GM23338 (cell line): ENCODE results near the gene FKBP1B. TPM values are rescaled to one million over a fixed set of nuclear protein-coding genes. Genes with fewer than 3 reads are reported as not detected.

ENCODE experiments used
- ATAC-seq: fragments of 200-7000 bp; cut with Tn5 transposase; 3 replicates; pipeline ENCODE4 v1.9.1; 2020
- DNase-seq: peaks from one replicate; pipeline ENCODE4 v3.0.0-alpha.2; 2015; ENCODE audit warnings: low spot score
- H2AFZ ChIP-seq: fragments of 200-600 bp; sonication (generic); 2 replicates; pipeline ENCODE4 v1.8.0; 2016; ENCODE audit warnings: antibody characterized with exemption, mild to moderate bottlenecking, moderate library complexity
- H3F3A ChIP-seq: fragments of 200-600 bp; sonication (generic); replicated peaks from 2 replicates; pipeline ENCODE4 v1.8.0; 2017; ENCODE audit warnings: antibody characterized with exemption, mixed run types, low read depth
- H3K27ac ChIP-seq: fragments of 200-600 bp; sonication (generic); 2 replicates; pipeline ENCODE4 v1.6.1; 2016; ENCODE audit warnings: low read depth
- H3K27me3 ChIP-seq: fragments of 200-600 bp; sonication (generic); 2 replicates; pipeline ENCODE4 v1.8.0; 2016; ENCODE audit warnings: mild to moderate bottlenecking, mixed run types, moderate library complexity; ENCODE audit not compliant: insufficient read depth
- H3K36me3 ChIP-seq: fragments of 200-600 bp; sonication (generic); 2 replicates; pipeline ENCODE4 v1.8.0; 2016; ENCODE audit warnings: mild to moderate bottlenecking; ENCODE audit not compliant: insufficient read depth
- H3K4me1 ChIP-seq: fragments of 200-600 bp; sonication (generic); 2 replicates; pipeline ENCODE4 v1.8.0; 2016; ENCODE audit warnings: mild to moderate bottlenecking, moderate library complexity; ENCODE audit not compliant: insufficient read depth
- H3K4me2 ChIP-seq: fragments of 200-600 bp; sonication (generic); 2 replicates; pipeline ENCODE4 v1.7.1; 2017; ENCODE audit warnings: mixed run types
- H3K4me3 ChIP-seq: fragments of 200-600 bp; sonication (generic); 2 replicates; pipeline ENCODE4 v1.6.1; 2016; ENCODE audit warnings: mixed run types
- H3K79me2 ChIP-seq: fragments of 200-600 bp; sonication (generic); replicated peaks from 2 replicates; pipeline ENCODE4 v1.8.0; 2017; ENCODE audit warnings: mild to moderate bottlenecking; ENCODE audit not compliant: insufficient read depth
- H3K9me2 ChIP-seq: fragments of 200-600 bp; sonication (generic); 2 replicates; pipeline ENCODE4 v1.8.0; 2017; ENCODE audit not compliant: insufficient read depth
- H4K20me1 ChIP-seq: fragments of 200-600 bp; sonication (generic); replicated peaks from 2 replicates; pipeline ENCODE4 v1.8.0; 2017; ENCODE audit warnings: mild to moderate bottlenecking; ENCODE audit not compliant: insufficient read depth
- H3K27ac Mint-ChIP-seq: 2 replicates; pipeline ENCODE4 v1.8.0; 2020; ENCODE audit warnings: inconsistent platforms, mild to moderate bottlenecking, moderate library complexity, mixed read lengths
- H3K27me3 Mint-ChIP-seq: 3 replicates; pipeline ENCODE4 v1.8.0; 2022; ENCODE audit warnings: low read depth, mild to moderate bottlenecking, moderate library complexity, mixed read lengths, inconsistent platforms; ENCODE audit not compliant: insufficient read depth, poor library complexity
- H3K36me3 Mint-ChIP-seq: 3 replicates; pipeline ENCODE4 v1.8.0; 2021; ENCODE audit warnings: low read depth, mild to moderate bottlenecking, inconsistent platforms, moderate library complexity, mixed read lengths
- H3K4me1 Mint-ChIP-seq: 3 replicates; pipeline ENCODE4 v1.8.0; 2020; ENCODE audit warnings: mild to moderate bottlenecking, inconsistent platforms, mixed read lengths
- H3K4me3 Mint-ChIP-seq: 3 replicates; pipeline ENCODE4 v1.8.0; 2021; ENCODE audit warnings: moderate library complexity, mild to moderate bottlenecking, inconsistent platforms, mixed read lengths
- H3K9me3 Mint-ChIP-seq: 3 replicates; pipeline ENCODE4 v1.8.0; 2020; ENCODE audit warnings: moderate library complexity, mild to moderate bottlenecking, inconsistent platforms, mixed read lengths
- CREB1 ChIP-seq: fragments of 250-450 bp; sonication (Bioruptor Pico); IDR thresholded peaks from 2 replicates; pipeline ENCODE4 v1.5.0; 2020; ENCODE audit warnings: low read depth, mild to moderate bottlenecking, moderate library complexity
- EZH2 ChIP-seq: fragments of 200-600 bp; sonication (generic); IDR thresholded peaks from one replicate; pipeline ENCODE4 v1.8.0; 2017; ENCODE audit warnings: antibody characterized with exemption, mild to moderate bottlenecking, low read depth; ENCODE audit not compliant: unreplicated experiment
- EZH2phosphoT487 ChIP-seq: fragments of 200-600 bp; sonication (generic); IDR thresholded peaks from one replicate; pipeline ENCODE4 v1.8.1; 2018; ENCODE audit warnings: antibody characterized with exemption; ENCODE audit not compliant: unreplicated experiment
- ZNF114 ChIP-seq: fragments of 250-450 bp; sonication (Bioruptor Pico); IDR thresholded peaks from 2 replicates; pipeline ENCODE4 v1.5.0; 2020; ENCODE audit warnings: mild to moderate bottlenecking, moderate library complexity
- ZNF331 ChIP-seq: fragments of 250-450 bp; sonication (Bioruptor Pico); IDR thresholded peaks from 2 replicates; pipeline ENCODE4 v1.5.0; 2020; ENCODE audit warnings: low read depth, mild to moderate bottlenecking, moderate library complexity
- polyA plus RNA-seq: library from polyadenylated mRNA; unstranded; fragments of >200 nt; fragmentation: Nextera tagmentation; extraction: Ambion mirVana; gene quantifications from 2 replicates; pipeline ENCODE4 v1.2.1, GENCODE V29; 2016
- total RNA-seq: library from RNA; depleted of rRNA; stranded (reverse); fragments of >200 nt; shearing (Covaris generic); gene quantifications from 2 replicates; pipeline ENCODE4 v1.2.3, GENCODE V29; 2014
- TF ChIP-seq, protein P1 (sequence below): IDR thresholded peaks from one replicate; pipeline ENCODE4 v1.6.1; 2018; ENCODE audit warnings: antibody characterized with exemption; ENCODE audit not compliant: unreplicated experiment
- TF ChIP-seq, protein P2 (sequence below): IDR thresholded peaks from 2 replicates; pipeline ENCODE4 v1.6.1; 2016; ENCODE audit warnings: antibody characterized with exemption

Gene FKBP1B
- total and polyA plus RNA-seq, 2 experiments from 2014 or later = 48.2 to 77.1 TPM

GRCh38 chr2:24104110-24104650 lies 54.6 kb downstream of the FKBP1B start:
- Histone ChIP-seq H3K79me2 (no peaks in the 10 kb centered on the region), H4K20me1 (no peaks in the 10 kb centered on the region), H3K4me3 (no peak overlapping the region), H3K27ac (no peak overlapping the region), H2AFZ (no peak overlapping the region), H3K4me1 (no peaks in the 10 kb centered on the region), H3F3A (no peaks in the 10 kb centered on the region), H3K9me2 (no peaks in the 10 kb centered on the region), H3K4me2 (no peak overlapping the region), H3K36me3 (no peaks in the 10 kb centered on the region; the same call in 1 of the 2 replicates), H3K27me3 (no peaks in the 10 kb centered on the region)
- Mint-ChIP-seq H3K27me3 (peaks cover 4% of the 10 kb centered on the region), H3K4me1 (no peaks in the 10 kb centered on the region; the same call in 2 of the 3 replicates), H3K4me3 (no peak overlapping the region), H3K36me3 (no peaks in the 10 kb centered on the region), H3K27ac (no peak overlapping the region), H3K9me3 (peaks cover 4% of the 10 kb centered on the region; the same call in 1 of the 3 replicates)
- TF ChIP-seq CREB1 (CRISPR knock-in tag) (no peak), ZNF114 (CRISPR knock-in tag) (no peak), EZH2phosphoT487 (no peak)
- TF ChIP-seq, protein P1, sequence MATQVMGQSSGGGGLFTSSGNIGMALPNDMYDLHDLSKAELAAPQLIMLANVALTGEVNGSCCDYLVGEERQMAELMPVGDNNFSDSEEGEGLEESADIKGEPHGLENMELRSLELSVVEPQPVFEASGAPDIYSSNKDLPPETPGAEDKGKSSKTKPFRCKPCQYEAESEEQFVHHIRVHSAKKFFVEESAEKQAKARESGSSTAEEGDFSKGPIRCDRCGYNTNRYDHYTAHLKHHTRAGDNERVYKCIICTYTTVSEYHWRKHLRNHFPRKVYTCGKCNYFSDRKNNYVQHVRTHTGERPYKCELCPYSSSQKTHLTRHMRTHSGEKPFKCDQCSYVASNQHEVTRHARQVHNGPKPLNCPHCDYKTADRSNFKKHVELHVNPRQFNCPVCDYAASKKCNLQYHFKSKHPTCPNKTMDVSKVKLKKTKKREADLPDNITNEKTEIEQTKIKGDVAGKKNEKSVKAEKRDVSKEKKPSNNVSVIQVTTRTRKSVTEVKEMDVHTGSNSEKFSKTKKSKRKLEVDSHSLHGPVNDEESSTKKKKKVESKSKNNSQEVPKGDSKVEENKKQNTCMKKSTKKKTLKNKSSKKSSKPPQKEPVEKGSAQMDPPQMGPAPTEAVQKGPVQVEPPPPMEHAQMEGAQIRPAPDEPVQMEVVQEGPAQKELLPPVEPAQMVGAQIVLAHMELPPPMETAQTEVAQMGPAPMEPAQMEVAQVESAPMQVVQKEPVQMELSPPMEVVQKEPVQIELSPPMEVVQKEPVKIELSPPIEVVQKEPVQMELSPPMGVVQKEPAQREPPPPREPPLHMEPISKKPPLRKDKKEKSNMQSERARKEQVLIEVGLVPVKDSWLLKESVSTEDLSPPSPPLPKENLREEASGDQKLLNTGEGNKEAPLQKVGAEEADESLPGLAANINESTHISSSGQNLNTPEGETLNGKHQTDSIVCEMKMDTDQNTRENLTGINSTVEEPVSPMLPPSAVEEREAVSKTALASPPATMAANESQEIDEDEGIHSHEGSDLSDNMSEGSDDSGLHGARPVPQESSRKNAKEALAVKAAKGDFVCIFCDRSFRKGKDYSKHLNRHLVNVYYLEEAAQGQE = no peak
- peak; percentile 31; the same call in 2 of the 3 replicates for ATAC-seq
- no peak for DNase-seq

DNA sequence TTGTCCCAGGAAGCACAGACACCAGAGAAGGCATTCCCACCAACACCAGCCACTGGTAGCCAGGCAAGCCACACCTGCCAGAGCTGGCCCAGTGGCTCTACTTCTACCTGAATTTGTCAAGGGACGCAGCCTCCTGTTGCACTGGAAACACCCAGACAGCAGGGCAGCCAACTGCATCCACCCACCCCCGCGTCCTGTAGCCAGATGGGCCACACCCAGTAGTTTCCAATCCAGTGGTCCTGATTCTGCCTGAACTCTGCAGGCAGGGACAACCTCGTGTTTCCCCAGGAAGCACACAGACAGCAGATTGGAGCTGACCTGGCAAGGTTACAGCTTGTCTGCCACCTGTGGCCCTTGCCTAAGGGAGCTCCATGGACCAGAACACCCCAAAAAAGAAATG lies 55.4 kb downstream of the FKBP1B start:
- no peak for ATAC-seq
- Histone ChIP-seq H3K4me2 (no peak overlapping the region), H3K79me2 (no peaks in the 10 kb centered on the region), H3F3A (no peaks in the 10 kb centered on the region), H3K9me2 (no peaks in the 10 kb centered on the region), H3K4me1 (no peaks in the 10 kb centered on the region), H3K27ac (no peak overlapping the region), H2AFZ (no peak overlapping the region), H3K4me3 (no peak overlapping the region), H4K20me1 (no peaks in the 10 kb centered on the region), H3K36me3 (no peaks in the 10 kb centered on the region), H3K27me3 (no peaks in the 10 kb centered on the region)
- H3K9me3 Mint-ChIP-seq = no peaks in the 10 kb centered on the region; the same call in 1 of the 3 replicates
- TF ChIP-seq CREB1 (CRISPR knock-in tag) (no peak), ZNF331 (CRISPR knock-in tag) (no peak), EZH2 (no peak)
- TF ChIP-seq, protein P2, sequence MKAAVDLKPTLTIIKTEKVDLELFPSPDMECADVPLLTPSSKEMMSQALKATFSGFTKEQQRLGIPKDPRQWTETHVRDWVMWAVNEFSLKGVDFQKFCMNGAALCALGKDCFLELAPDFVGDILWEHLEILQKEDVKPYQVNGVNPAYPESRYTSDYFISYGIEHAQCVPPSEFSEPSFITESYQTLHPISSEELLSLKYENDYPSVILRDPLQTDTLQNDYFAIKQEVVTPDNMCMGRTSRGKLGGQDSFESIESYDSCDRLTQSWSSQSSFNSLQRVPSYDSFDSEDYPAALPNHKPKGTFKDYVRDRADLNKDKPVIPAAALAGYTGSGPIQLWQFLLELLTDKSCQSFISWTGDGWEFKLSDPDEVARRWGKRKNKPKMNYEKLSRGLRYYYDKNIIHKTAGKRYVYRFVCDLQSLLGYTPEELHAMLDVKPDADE = no peak
- no peak overlapping the region for H3K4me3 Mint-ChIP-seq
- DNase-seq = no peak
- peaks cover 4% of the 10 kb centered on the region for H3K27me3 Mint-ChIP-seq
- no peaks in the 10 kb centered on the region; the same call in 2 of the 3 replicates for H3K4me1 Mint-ChIP-seq
- no peaks in the 10 kb centered on the region for H3K36me3 Mint-ChIP-seq
- H3K27ac Mint-ChIP-seq = no peak overlapping the region
